Keratinocyte (primary cell): ENCODE measurements around the gene FNDC3B. TPM values are rescaled to one million over a fixed set of nuclear protein-coding genes. Genes with fewer than 3 reads are reported as not detected.

Source experiments
- DNase-seq: peaks from one replicate; pipeline ENCODE4 v3.0.0-alpha.2; 2011; ENCODE audit warnings: low read depth, missing footprints, low spot score
- FAIRE-seq: peaks from 2 replicates; lab custom pipeline; 2011; peaks lifted over from hg19 to GRCh38; lab: Jason Lieb, UNC
- H2AFZ ChIP-seq: 2 replicates; pipeline ENCODE4 v1.6.0; 2012; ENCODE audit warnings: low read length, control low read depth, inconsistent platforms; ENCODE audit not compliant: control insufficient read depth
- H3K27ac ChIP-seq: 2 replicates; pipeline ENCODE4 v1.5.1; 2011; ENCODE audit warnings: low read length; ENCODE audit not compliant: control insufficient read depth, insufficient read depth
- H3K27me3 ChIP-seq: 3 replicates; pipeline ENCODE4 v1.6.0; 2011; ENCODE audit warnings: low read length; ENCODE audit not compliant: control insufficient read depth, insufficient read depth; ENCODE audit errors: extremely low read depth
- H3K36me3 ChIP-seq, 2 experiments: 2 replicates in 1 of 2; 3 replicates in 1 of 2; pipeline ENCODE4 v1.5.1; 2011; ENCODE audit warnings: low read length in 2 of 2, mild to moderate bottlenecking in 1 of 2; ENCODE audit not compliant: control insufficient read depth in 2 of 2, insufficient read depth in 2 of 2; ENCODE audit errors: extremely low read depth in 1 of 2
- H3K4me1 ChIP-seq: 3 replicates; pipeline ENCODE4 v1.5.1; 2011; ENCODE audit warnings: low read length; ENCODE audit not compliant: control insufficient read depth, insufficient read depth; ENCODE audit errors: extremely low read depth
- H3K4me2 ChIP-seq: 3 replicates; pipeline ENCODE4 v1.6.0; 2011; ENCODE audit warnings: low read depth, low read length; ENCODE audit not compliant: control insufficient read depth, insufficient read depth; ENCODE audit errors: extremely low read depth
- H3K4me3 ChIP-seq, 3 experiments: fragments of 200-600 bp in 1 of 3; sonication (generic) in 1 of 3; 2 replicates in 2 of 3; 3 replicates in 1 of 3; pipeline ENCODE4 v1.5.1; 2011 to 2016; ENCODE audit warnings: low read length in 3 of 3, mild to moderate bottlenecking in 3 of 3, control low read depth in 2 of 3, inconsistent platforms in 1 of 3, low read depth in 1 of 3, mixed read lengths in 1 of 3, mixed run types in 1 of 3, moderate library complexity in 1 of 3; ENCODE audit not compliant: control insufficient read depth in 2 of 3, insufficient read depth in 2 of 3; ENCODE audit errors: extremely low read depth in 1 of 3
- H3K79me2 ChIP-seq: 2 replicates; pipeline ENCODE4 v1.6.0; 2012; ENCODE audit warnings: low read length; ENCODE audit not compliant: control insufficient read depth, insufficient read depth
- H3K9ac ChIP-seq: 3 replicates; pipeline ENCODE4 v1.6.0; 2011; ENCODE audit warnings: low read length; ENCODE audit not compliant: control insufficient read depth, insufficient read depth; ENCODE audit errors: extremely low read depth
- H3K9me1 ChIP-seq: 3 replicates; pipeline ENCODE4 v1.6.0; 2011; ENCODE audit warnings: low read length; ENCODE audit not compliant: control insufficient read depth, insufficient read depth; ENCODE audit errors: extremely low read depth
- H3K9me3 ChIP-seq: 2 replicates; pipeline ENCODE4 v1.5.1; 2012; ENCODE audit warnings: low read depth, low read length; ENCODE audit not compliant: control insufficient read depth
- H4K20me1 ChIP-seq: 3 replicates; pipeline ENCODE4 v1.6.0; 2011; ENCODE audit warnings: low read length; ENCODE audit not compliant: control insufficient read depth, insufficient read depth; ENCODE audit errors: extremely low read depth
- CTCF ChIP-seq, 3 experiments: IDR thresholded peaks in 1 of 3; conservative IDR thresholded peaks in 1 of 3; optimal IDR thresholded peaks in 1 of 3; 2 replicates in 2 of 3; 3 replicates in 1 of 3; pipeline versions ENCODE3 to v1.5.1; 2011; ENCODE audit warnings: low read length in 3 of 3, mild to moderate bottlenecking in 3 of 3, moderate library complexity in 2 of 3, control low read depth in 1 of 3, inconsistent platforms in 1 of 3; ENCODE audit not compliant: insufficient read depth in 2 of 3; ENCODE audit errors: extremely low read depth in 1 of 3
- EZH2 ChIP-seq: IDR thresholded peaks from one replicate; pipeline ENCODE4 v1.6.1; 2012; ENCODE audit warnings: inconsistent platforms, mild to moderate bottlenecking, low read length, moderate library complexity
- dilution Hi-C: fragments of 300-500 bp; cut with MboI; formaldehyde crosslinking; loops from one replicate; pipeline ENCODE4 v1.7.0; 2020; ENCODE audit warnings: low sequenced_read_pairs; ENCODE audit not compliant: extremely low pct_ligation_motif_present
- polyA plus RNA-seq, 5 experiments: library from polyadenylated mRNA; depleted of rRNA in 3 of 5; stranded (reverse) in 3 of 5; stranded (forward) in 1 of 5; unstranded in 1 of 5; fragments of >200 nt; gene quantifications; 1 replicate in 1 of 5; 2 replicates in 3 of 5; 3 replicates in 1 of 5; pipeline versions ENCODE4 v1.2.1 to v1.2.3, GENCODE V29; 2011 to 2012; ENCODE audit warnings: missing spikeins in 2 of 5, low read depth in 1 of 5, low replicate concordance in 1 of 5

Gene FNDC3B
- polyA plus RNA-seq, 1 donor (not counting 4 experiments of a cell fraction or from before 2014, with no cell fraction given), result 31.4 TPM

- Histone ChIP-seq H3K4me3 (no peak overlapping the region), H2AFZ (no peak overlapping the region), H3K4me2 (no peak overlapping the region), H3K27ac (no peak overlapping the region), H3K79me2 (no peaks in the 10 kb centered on the region), H3K9ac (no peak overlapping the region), H3K9me1 (no peaks in the 10 kb centered on the region), H3K27me3 (no peaks in the 10 kb centered on the region), H3K9me3 (no peaks in the 10 kb centered on the region), H3K4me1 (no peaks in the 10 kb centered on the region), H4K20me1 (no peaks in the 10 kb centered on the region), H3K36me3 (peaks cover 16 to 27% of the 10 kb centered on the region in 2 experiments)
- TF ChIP-seq EZH2 (no peak), CTCF (optimal IDR thresholded peaks at IDR 0.05 in 1 of 3, IDR thresholded peaks at IDR 0.05 in 1 of 3, conservative IDR thresholded peaks at IDR 0.05 in 1 of 3; ENCODE audit: extremely low read depth in 1 of 3, insufficient read depth in 2 of 3, low read length in 3 of 3) (no peak)
- DNase-seq, result no peak
- dilution Hi-C loops, result no loop called here
- no peak for FAIRE-seq
Measured at GRCh38 chr3:172346161-172346560, 306.8 kb downstream of the FNDC3B start.

DNA sequence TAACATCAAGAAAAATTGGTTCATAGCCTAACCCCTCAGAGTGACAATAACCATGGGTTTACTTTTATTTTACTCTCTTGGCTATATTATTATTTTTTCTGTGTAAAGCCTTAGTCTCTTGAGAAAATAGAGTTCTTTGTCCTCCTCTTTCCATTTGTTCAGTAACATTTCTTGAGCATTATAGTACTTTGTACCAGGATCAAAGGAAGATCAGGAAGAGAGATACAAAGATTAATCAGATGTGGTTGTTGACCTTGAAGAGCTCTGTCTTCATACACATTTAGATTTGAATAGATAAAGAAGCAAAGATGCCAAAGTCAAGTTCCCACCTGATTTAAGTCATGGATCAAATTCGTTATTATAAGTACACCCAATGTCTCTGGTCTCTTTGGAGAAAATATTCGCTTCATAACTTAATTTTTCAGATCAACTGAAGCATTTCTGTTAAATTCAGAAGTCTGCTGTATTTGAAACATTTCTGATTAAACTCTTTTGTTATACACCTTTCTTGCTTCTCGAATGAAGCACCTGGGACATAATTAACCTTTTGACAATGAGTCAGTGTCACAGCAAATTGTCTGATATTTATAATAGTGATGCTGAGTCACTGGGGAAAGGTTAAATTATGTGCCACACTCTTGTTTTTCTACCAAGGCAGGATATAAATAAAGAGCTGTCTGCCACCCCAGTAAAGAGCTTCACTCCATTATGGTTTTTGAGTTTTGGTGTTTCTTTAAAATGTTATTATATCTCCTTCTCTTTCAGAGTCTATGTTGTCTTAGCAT, 308.7 kb downstream of the FNDC3B start:
- dilution Hi-C loops, result no loop called here
- no peak overlapping the region for H3K27ac ChIP-seq
- H3K4me2 ChIP-seq, result no peak overlapping the region

More for the DNA sequence above, 308.7 kb downstream of the FNDC3B start:
- Histone ChIP-seq H3K4me3 (no peak overlapping the region), H3K36me3 (peaks cover 16 to 29% of the 10 kb centered on the region in 2 experiments), H3K9me1 (peaks cover 2% of the 10 kb centered on the region), H3K79me2 (no peaks in the 10 kb centered on the region), H4K20me1 (no peaks in the 10 kb centered on the region), H2AFZ (no peak overlapping the region), H3K27me3 (no peaks in the 10 kb centered on the region), H3K9ac (no peak overlapping the region), H3K9me3 (no peaks in the 10 kb centered on the region), H3K4me1 (no peaks in the 10 kb centered on the region)
- DNase-seq (no peak), FAIRE-seq (no peak)
- no peak for TF ChIP-seq CTCF (optimal IDR thresholded peaks at IDR 0.05 in 1 of 3, IDR thresholded peaks at IDR 0.05 in 1 of 3, conservative IDR thresholded peaks at IDR 0.05 in 1 of 3; ENCODE audit: extremely low read depth in 1 of 3, insufficient read depth in 2 of 3, low read length in 3 of 3)
- no peak for TF ChIP-seq EZH2
